HG03095 (cell line): ENCODE data around the gene ZBTB20.

ENCODE experiments used
- ATAC-seq: cut with Tn5 transposase; IDR thresholded peaks from one replicate; pipeline ENCODE4 v1.9.1; 2021; ENCODE audit warnings: moderate library complexity; ENCODE audit not compliant: unreplicated experiment

ZBTB20 gene

GRCh38 chr3:114941626-114942309 lies 205.3 kb downstream of the ZBTB20 start:
- no peak for ATAC-seq

- ATAC-seq = no peak
Measured at GRCh38 chr3:114939920-114940319, 207.2 kb downstream of the ZBTB20 start.

- ATAC-seq = no peak
Measured at GRCh38 chr3:114933407-114933806, 213.7 kb downstream of the ZBTB20 start.

- no peak for ATAC-seq
Measured at GRCh38 chr3:114929971-114930732, 216.9 kb downstream of the ZBTB20 start.

- ATAC-seq = no peak
Measured at GRCh38 chr3:114928989-114929640, 218.0 kb downstream of the ZBTB20 start.

- ATAC-seq = no peak
Measured at GRCh38 chr3:114904633-114905032, 242.5 kb downstream of the ZBTB20 start.

GRCh38 chr3:114903213-114903612 lies 243.9 kb downstream of the ZBTB20 start:
- ATAC-seq = no peak

GRCh38 chr3:114902691-114903101 lies 244.4 kb downstream of the ZBTB20 start:
- no peak for ATAC-seq

GRCh38 chr3:114900908-114901307 lies 246.2 kb downstream of the ZBTB20 start:
- no peak for ATAC-seq

- ATAC-seq = no peak
Measured at GRCh38 chr3:114899186-114899931, 247.7 kb downstream of the ZBTB20 start.

GRCh38 chr3:114896978-114897377 lies 250.1 kb downstream of the ZBTB20 start:
- ATAC-seq = no peak

GRCh38 chr3:114893361-114893760 lies 253.7 kb downstream of the ZBTB20 start:
- ATAC-seq = no peak

GRCh38 chr3:114892880-114893279 lies 254.2 kb downstream of the ZBTB20 start:
- ATAC-seq = no peak

- no peak for ATAC-seq
Measured at GRCh38 chr3:114892131-114892879, 254.8 kb downstream of the ZBTB20 start.

- no peak for ATAC-seq
Measured at GRCh38 chr3:114887806-114888205, 259.3 kb downstream of the ZBTB20 start.

GRCh38 chr3:114886905-114887304 lies 260.2 kb downstream of the ZBTB20 start:
- no peak for ATAC-seq

GRCh38 chr3:114884213-114884923 lies 262.7 kb downstream of the ZBTB20 start:
- ATAC-seq = peak; percentile 50

GRCh38 chr3:114880078-114880477 lies 267.0 kb downstream of the ZBTB20 start:
- no peak for ATAC-seq

- peak; percentile 74 for ATAC-seq
Measured at GRCh38 chr3:114879059-114880031, 267.7 kb downstream of the ZBTB20 start.
